Fibroblast of lung (primary cell): ENCODE results near the gene ADH4.

Experiments
- EZH2 ChIP-seq: IDR thresholded peaks from 2 replicates; pipeline ENCODE4 v1.5.1; 2012; ENCODE audit warnings: low read length, control low read depth, mild to moderate bottlenecking; ENCODE audit errors: missing control alignments
- TF ChIP-seq, protein P1 (sequence below), 2 donors: IDR thresholded peaks in 1 of 2; conservative IDR thresholded peaks in 1 of 2; 1 replicate in 1 of 2; 2 replicates in 1 of 2; pipeline ENCODE4 v1.5.1; 2011 to 2012; ENCODE audit warnings: low read length in 2 of 2, control low read depth in 1 of 2, inconsistent platforms in 1 of 2, low read depth in 1 of 2, mild to moderate bottlenecking in 1 of 2

DNA sequence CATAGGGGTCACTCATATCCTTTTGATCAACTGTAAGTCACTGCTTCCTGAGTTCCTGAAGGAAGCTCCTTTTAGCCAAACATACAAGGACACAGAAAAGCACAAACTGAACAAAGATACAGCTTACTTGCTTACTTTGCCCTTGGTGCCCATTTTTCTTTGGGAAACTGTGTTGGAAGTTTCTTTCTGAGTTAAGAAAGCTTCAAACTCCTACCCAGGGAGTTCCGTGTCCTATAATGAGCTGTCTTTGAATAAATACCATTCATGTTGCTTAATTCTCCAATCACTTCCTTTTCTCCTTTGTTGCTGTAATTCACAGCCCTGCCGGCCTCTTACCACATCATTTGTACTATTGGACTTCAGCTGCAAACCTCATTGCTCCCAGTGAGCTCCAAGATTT lies at the start of gene ADH4:
- TF ChIP-seq, protein P1, sequence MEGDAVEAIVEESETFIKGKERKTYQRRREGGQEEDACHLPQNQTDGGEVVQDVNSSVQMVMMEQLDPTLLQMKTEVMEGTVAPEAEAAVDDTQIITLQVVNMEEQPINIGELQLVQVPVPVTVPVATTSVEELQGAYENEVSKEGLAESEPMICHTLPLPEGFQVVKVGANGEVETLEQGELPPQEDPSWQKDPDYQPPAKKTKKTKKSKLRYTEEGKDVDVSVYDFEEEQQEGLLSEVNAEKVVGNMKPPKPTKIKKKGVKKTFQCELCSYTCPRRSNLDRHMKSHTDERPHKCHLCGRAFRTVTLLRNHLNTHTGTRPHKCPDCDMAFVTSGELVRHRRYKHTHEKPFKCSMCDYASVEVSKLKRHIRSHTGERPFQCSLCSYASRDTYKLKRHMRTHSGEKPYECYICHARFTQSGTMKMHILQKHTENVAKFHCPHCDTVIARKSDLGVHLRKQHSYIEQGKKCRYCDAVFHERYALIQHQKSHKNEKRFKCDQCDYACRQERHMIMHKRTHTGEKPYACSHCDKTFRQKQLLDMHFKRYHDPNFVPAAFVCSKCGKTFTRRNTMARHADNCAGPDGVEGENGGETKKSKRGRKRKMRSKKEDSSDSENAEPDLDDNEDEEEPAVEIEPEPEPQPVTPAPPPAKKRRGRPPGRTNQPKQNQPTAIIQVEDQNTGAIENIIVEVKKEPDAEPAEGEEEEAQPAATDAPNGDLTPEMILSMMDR (conservative IDR thresholded peaks at IDR 0.05 in 1 of 2, IDR thresholded peaks at IDR 0.05 in 1 of 2; ENCODE audit: low read depth in 1 of 2, low read length in 2 of 2) = no peak
- no peak for TF ChIP-seq EZH2
